HG03342 (cell line): ENCODE data around the gene MTERF2.
"Not testable (repeated sequence)": the region's sequence is repeated elsewhere in the genome, so short reads cannot be mapped to it uniquely, and the experiment has no call there.

Experiments
- ATAC-seq: cut with Tn5 transposase; IDR thresholded peaks from one replicate; pipeline ENCODE4 v1.9.1; 2021; ENCODE audit warnings: mild to moderate bottlenecking, moderate library complexity; ENCODE audit not compliant: unreplicated experiment

MTERF2 gene

DNA sequence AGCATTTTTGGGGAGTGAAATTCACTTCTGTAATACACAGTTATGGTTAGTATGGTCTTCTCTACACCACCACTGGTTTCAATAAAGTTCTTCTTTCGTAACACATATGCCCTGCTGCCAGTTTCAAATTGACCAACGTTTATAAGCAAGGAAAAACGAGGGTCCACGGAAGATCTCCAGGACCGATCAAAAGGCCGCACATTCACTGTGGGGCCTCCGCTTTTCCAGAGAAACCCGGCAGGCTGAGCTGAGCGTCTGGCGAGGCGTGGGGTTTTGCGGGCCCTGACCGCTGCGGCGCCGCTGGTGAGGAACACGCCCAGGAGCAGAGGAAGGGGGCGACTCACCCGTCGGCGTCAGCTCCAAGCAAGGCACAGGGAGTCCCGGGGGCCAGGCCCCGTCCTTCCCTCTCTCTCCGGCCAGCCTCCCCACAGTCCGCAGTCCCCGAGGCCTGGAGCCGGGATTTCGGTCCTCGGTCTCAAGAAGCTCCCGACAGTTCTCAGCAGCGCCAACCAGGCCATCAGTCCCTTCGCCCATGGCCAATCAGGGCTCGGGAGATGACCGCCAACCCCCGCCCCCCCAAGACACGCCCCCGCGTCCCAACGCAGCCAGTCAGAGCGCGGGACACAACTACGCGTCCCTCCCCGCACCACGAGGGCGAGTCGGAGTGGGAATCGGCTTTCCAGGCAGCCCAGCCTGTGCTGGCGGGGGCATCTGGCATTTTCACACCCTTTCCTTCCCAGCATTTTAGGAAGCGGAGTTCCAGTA is at the start of gene MTERF2:
MTERF2 (minus strand) TSS at position 522 of the 765 bp plus-strand sequence. CDS start 8,432 bp downstream, outside the sequence.
- ATAC-seq: peak; percentile 96

- no peak for ATAC-seq
Measured at GRCh38 chr12:107035733-107036132, 48.8 kb upstream of the MTERF2 start.

- ATAC-seq: no peak
Measured at GRCh38 chr12:107033758-107034739, 47.1 kb upstream of the MTERF2 start.

DNA sequence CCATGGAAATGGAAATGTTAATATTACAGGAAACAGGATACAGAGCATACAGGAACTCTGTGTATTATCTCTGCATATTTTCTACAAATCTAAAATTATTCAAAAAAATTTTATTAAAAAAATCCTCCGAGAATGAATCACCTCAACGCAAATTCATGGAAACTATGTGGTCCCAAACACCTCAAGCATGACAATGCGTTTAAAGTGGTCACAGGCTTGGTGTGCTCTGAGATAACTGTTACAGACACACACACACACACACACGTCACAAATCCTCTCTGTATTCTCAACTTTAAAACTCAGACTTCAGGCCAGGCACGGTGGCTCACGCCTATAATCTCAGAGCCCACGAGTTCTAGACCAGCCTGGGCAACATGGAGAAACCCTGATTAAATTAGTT is 45.3 kb upstream of the MTERF2 start:
- ATAC-seq: no peak

DNA sequence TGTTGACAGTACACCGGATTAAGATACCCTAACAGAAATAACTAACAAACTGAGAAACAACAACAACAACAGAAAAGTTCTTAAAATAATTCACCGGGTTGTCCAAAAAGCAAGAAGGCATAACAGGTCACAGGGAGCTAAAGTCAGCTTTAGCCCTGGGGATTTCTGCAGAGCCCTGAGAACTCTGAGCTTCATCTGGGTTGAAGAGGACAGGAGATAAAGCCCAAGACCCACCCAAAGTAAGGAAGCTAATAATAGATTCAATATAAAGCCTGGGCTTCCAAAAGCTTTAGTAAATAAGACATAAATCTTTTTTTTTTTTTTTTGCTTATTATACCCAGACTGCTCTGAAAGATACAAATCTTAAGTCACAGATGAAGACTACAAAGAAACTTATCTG is 44.1 kb upstream of the MTERF2 start:
- no peak for ATAC-seq

DNA sequence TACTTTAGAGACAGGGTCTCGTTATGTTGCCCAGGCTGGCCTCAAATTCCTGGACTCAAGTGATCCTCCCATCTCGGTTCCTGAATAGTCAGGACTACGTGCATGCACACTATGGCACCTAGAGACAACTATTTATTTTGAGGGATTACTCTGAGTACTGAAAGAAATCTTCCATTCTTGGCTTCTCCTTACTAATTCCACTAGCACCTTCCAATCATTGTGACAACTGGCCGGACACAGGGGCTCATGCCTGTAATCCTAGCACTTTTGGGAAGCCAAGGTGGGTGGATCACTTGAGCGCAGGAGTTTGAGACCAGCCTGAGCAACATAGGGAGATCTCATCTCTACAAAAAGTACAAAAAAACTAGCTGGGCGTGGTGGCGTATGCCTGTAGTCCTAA is 42.1 kb upstream of the MTERF2 start:
- ATAC-seq: no peak

DNA sequence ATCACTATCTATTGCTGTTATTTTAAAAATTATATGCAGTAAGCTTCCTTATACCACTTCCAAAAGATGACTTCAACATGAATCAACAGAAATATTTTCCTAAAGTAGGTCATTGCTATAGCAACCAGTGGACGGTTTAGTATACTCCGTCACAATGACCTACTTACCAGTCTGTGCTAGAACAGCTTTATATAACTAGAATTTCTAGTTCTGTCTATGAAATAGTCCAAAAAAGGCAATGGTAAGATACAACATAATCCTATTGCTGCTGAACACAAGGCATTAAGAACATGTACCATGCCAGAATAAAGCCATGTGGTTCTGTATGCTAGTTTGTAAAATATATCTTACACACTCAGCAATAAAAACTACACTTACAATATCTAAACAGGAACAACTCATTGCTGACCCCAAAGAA is 40.7 kb upstream of the MTERF2 start:
- ATAC-seq: no peak

DNA sequence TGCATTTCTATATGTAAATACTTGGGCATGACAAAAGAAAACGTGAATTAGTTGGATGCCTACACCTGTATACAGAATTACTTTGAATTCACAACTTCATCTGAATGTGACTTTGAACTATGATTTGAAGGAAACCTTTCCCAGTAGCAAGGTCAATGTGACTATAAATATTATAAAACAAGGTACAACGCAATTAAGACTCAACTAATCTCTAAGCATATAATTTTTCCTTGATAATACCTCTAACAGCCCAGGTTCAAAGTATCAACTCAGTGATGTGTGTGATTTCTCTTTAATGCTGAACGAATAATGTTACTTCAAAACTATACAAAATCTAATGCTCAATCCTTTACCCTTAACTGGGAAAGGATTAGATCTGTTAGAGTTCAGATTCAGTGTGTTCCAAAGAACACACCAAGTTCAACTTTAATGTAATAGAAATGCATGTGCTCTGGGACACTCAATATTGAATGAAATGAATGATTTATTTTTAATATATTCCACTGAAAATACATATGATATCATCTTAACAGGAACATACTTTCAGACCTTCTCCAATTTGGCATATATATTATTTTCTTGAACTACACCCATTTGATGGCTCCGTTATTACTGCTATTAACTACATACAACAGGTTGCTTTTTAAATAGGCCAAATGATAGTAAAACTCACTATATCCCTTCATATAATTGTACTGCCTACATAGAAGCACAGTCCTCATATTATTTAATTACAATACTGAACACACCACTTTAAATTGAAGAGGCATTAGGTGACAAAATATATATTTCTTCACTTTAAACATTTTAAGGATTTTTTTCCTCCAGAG is 40.1 kb upstream of the MTERF2 start:
- ATAC-seq: no peak

GRCh38 chr12:107026356-107026755 is 39.4 kb upstream of the MTERF2 start:
- not testable (repeated sequence) for ATAC-seq

- ATAC-seq: no peak
Measured at GRCh38 chr12:107025671-107026070, 38.7 kb upstream of the MTERF2 start.

- ATAC-seq: no peak
Measured at GRCh38 chr12:107019546-107019945, 32.6 kb upstream of the MTERF2 start.

DNA sequence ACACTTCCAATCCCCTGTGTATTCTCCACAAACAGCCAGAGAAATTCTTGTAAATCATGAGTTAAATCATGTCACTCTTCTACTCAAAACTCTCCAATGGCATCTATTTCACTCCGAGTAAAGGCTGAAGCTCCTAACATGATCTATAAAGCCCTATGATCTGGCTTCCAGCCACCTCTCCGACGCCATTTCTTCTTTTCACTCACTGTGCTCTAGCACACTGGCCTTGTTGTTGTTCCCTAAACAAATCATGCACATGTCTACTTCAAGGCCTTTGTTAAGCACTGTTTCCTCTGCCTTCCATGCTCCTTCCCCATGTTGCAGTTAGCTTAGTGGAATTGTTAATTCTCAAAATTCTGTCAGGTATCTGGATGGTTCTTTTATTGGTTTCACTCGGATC is 30.1 kb upstream of the MTERF2 start:
- no peak for ATAC-seq

DNA sequence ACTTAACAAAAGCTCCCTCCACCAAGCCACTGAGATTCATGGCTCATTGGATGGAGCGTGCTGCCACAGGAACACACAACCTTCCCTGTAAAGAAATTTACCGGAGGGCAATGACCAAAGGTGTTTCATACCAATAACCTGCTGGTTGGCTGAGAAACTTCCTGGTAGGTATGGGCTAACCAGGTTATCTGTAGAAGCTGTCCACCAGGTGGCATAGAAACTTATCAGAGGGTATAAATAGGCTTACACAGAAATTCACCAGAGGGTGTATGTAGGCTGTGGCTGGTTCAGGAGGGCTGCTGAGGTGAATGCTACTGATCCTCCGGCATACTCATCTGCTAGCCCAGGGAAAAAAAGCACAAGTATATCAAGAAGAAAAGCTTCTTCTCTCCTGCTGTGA is 27.1 kb upstream of the MTERF2 start:
- ATAC-seq: no peak

DNA sequence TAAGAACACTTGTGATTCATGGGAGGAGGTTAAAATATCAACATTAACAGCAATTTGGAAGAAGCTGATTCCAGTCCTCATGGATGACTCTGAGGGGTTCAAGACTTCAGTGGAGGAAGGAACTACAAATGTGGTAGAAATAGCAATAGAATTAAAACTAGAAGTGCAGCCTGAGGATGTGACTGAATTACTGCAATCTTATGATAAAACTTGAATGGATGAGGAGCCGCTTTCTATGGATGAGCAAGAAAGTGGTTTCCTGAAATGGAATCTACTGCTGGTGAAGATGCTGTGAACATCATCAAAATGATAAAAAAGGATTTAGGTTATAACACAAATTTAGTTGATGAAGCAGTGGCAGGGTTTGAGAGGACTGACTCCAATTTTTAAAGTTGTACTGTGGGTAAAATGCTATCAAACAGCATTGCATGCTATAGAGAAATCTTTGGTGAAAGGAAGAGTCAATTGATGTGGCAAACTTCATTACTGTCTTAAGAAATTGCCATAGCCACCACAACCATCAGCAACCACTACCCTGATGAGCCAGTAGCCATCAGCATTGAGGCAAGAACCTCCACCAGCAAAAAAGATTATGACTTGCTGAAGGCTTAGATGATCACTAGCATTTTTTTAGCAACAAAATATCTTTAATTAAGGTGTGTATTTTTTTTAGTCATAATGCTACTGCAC is 25.9 kb upstream of the MTERF2 start:
- no peak for ATAC-seq

- ATAC-seq: no peak
Measured at GRCh38 chr12:107011519-107011918, 24.6 kb upstream of the MTERF2 start.

- ATAC-seq: no peak
Measured at GRCh38 chr12:107007411-107007810, 20.5 kb upstream of the MTERF2 start.

GRCh38 chr12:107002665-107003064 is 15.7 kb upstream of the MTERF2 start:
- ATAC-seq: not testable (repeated sequence)

- ATAC-seq: no peak
Measured at GRCh38 chr12:106999446-106999845, 12.5 kb upstream of the MTERF2 start.

DNA sequence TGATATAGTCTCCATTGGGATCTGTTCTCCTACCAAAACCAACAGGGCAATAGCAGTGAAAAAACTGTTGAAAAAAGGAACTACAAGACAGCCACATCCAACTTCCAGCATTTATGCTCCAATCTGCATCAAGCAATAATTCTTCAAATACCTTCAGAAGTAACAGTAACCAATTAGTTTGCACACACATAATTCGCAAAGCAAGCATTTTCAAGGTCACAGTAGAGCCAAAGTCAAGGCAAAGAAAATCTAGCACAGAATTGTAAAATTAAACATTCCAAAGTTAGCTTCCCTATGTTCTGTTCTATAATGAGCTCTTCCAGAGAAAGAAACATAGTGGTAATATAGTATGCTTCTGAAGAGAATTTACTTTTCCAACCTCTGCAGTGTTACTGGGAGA is 11.0 kb upstream of the MTERF2 start:
- no peak for ATAC-seq

DNA sequence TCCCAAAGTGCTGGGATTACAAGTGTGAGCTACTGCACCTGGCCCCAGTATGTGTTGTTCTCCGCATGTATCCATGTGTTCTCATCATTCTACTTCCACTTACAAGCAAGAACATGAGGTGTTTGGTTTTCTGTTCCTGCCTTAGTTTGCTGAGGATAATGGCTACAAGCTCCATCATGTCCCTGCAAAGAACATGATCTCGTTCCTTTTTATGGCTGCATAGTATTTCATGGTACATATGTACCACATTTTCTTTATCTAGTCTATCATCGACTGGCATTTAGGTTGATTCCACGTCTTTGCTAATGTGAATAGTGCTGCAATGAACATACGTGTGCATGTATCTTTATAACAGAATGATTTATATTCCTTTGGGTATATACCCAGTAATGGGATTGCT is 9.2 kb upstream of the MTERF2 start:
- ATAC-seq: not testable (repeated sequence)
